Fibroblast of lung (primary cell): Measurements from ENCODE around the gene PTPN13.

ENCODE experiments used
- CTCF ChIP-seq, 2 donors: IDR thresholded peaks in 1 of 2; conservative IDR thresholded peaks in 1 of 2; 1 replicate in 1 of 2; 2 replicates in 1 of 2; pipeline ENCODE4 v1.5.1; 2011 to 2012; ENCODE audit warnings: low read length in 2 of 2, control low read depth in 1 of 2, inconsistent platforms in 1 of 2, low read depth in 1 of 2, mild to moderate bottlenecking in 1 of 2
- EZH2 ChIP-seq: IDR thresholded peaks from 2 replicates; pipeline ENCODE4 v1.5.1; 2012; ENCODE audit warnings: low read length, control low read depth, mild to moderate bottlenecking; ENCODE audit errors: missing control alignments

- TF ChIP-seq CTCF (conservative IDR thresholded peaks at IDR 0.05 in 1 of 2, IDR thresholded peaks at IDR 0.05 in 1 of 2; ENCODE audit: low read depth in 1 of 2, low read length in 2 of 2) = no peak
- TF ChIP-seq EZH2 = no peak
These were observed 46.4 kb downstream of the PTPN13 start for GRCh38 chr4:86640469-86640868.
